SU-DHL-6 (cell line): Measurements from ENCODE around the gene ZNF385C.
"Not testable (repeated sequence)": the region's sequence is repeated elsewhere in the genome, so short reads cannot be mapped to it uniquely, and the experiment has no call there.

Source experiments
- H2AFZ ChIP-seq: fragments of 200-600 bp; sonication (generic); 2 replicates; pipeline ENCODE4 v1.6.1; 2014; ENCODE audit warnings: low read depth, mild to moderate bottlenecking, moderate library complexity, mixed read lengths, antibody characterized with exemption, low read length; ENCODE audit not compliant: severe bottlenecking
- H3F3A ChIP-seq: fragments of 200-600 bp; shearing (Covaris generic); 2 replicates; pipeline ENCODE4 v1.6.0; 2016; ENCODE audit warnings: antibody characterized with exemption, mild to moderate bottlenecking; ENCODE audit not compliant: insufficient read depth
- H3K27ac ChIP-seq: fragments of 200-600 bp; sonication (generic); 2 replicates; pipeline ENCODE4 v1.5.1; 2016; ENCODE audit warnings: low read depth, mild to moderate bottlenecking, low read length, moderate library complexity, mixed read lengths
- H3K27me3 ChIP-seq: fragments of 200-600 bp; sonication (generic), shearing (Covaris generic); 2 replicates; pipeline ENCODE4 v1.6.0; 2014; ENCODE audit warnings: mild to moderate bottlenecking, low read length
- H3K36me3 ChIP-seq: fragments of 200-600 bp; sonication (generic); 2 replicates; pipeline ENCODE4 v1.6.1; 2014; ENCODE audit warnings: mild to moderate bottlenecking, low read length, mixed read lengths
- H3K4me2 ChIP-seq: fragments of 300-600, 200-600 bp; shearing (Covaris generic), sonication (generic); 2 replicates; pipeline ENCODE4 v1.6.0; 2014; ENCODE audit warnings: low read length, low read depth, mild to moderate bottlenecking; ENCODE audit not compliant: poor library complexity, severe bottlenecking
- H3K4me3 ChIP-seq: fragments of 200-600 bp; sonication (generic); 2 replicates; pipeline ENCODE4 v1.5.1; 2014; ENCODE audit warnings: antibody characterized with exemption, low read length, mild to moderate bottlenecking, mixed read lengths; ENCODE audit not compliant: insufficient read depth, poor library complexity, severe bottlenecking
- H3K79me2 ChIP-seq: fragments of 200-600 bp; sonication (generic); 2 replicates; pipeline ENCODE4 v1.6.1; 2014; ENCODE audit warnings: mild to moderate bottlenecking, low read length, moderate library complexity; ENCODE audit not compliant: insufficient read depth
- H3K9ac ChIP-seq: fragments of 200-600 bp; sonication (generic); 2 replicates; pipeline ENCODE4 v1.7.0; 2014; ENCODE audit warnings: mild to moderate bottlenecking, low read length
- H3K9me2 ChIP-seq: fragments of 200-600 bp; sonication (generic); replicated peaks from 2 replicates; pipeline ENCODE4 v1.6.1; 2014; ENCODE audit warnings: low read length; ENCODE audit not compliant: insufficient read depth
- H3K9me3 ChIP-seq: fragments of 200-600 bp; sonication (generic); 2 replicates; pipeline ENCODE4 v1.6.1; 2014; ENCODE audit warnings: low read length, mixed read lengths; ENCODE audit not compliant: insufficient read depth
- H4K20me1 ChIP-seq: fragments of 200-600 bp; sonication (generic); 2 replicates; pipeline ENCODE4 v1.6.1; 2014; ENCODE audit warnings: low read depth, mild to moderate bottlenecking, antibody characterized with exemption, low read length, moderate library complexity, mixed read lengths
- EZH2phosphoT487 ChIP-seq: fragments of 200-600 bp; sonication (generic), shearing (Covaris generic); conservative IDR thresholded peaks from 2 replicates; pipeline ENCODE4 v1.6.1; 2018; ENCODE audit warnings: mild to moderate bottlenecking, antibody characterized with exemption, low read length, moderate library complexity, mixed read lengths
- TF ChIP-seq, protein P1 (sequence below): fragments of 200-600 bp; sonication (generic); IDR thresholded peaks from one replicate; pipeline ENCODE4 v1.5.1; 2017; ENCODE audit warnings: antibody characterized with exemption, mild to moderate bottlenecking, low read length, moderate library complexity; ENCODE audit not compliant: insufficient read depth, poor library complexity, severe bottlenecking

The ZNF385C gene

DNA sequence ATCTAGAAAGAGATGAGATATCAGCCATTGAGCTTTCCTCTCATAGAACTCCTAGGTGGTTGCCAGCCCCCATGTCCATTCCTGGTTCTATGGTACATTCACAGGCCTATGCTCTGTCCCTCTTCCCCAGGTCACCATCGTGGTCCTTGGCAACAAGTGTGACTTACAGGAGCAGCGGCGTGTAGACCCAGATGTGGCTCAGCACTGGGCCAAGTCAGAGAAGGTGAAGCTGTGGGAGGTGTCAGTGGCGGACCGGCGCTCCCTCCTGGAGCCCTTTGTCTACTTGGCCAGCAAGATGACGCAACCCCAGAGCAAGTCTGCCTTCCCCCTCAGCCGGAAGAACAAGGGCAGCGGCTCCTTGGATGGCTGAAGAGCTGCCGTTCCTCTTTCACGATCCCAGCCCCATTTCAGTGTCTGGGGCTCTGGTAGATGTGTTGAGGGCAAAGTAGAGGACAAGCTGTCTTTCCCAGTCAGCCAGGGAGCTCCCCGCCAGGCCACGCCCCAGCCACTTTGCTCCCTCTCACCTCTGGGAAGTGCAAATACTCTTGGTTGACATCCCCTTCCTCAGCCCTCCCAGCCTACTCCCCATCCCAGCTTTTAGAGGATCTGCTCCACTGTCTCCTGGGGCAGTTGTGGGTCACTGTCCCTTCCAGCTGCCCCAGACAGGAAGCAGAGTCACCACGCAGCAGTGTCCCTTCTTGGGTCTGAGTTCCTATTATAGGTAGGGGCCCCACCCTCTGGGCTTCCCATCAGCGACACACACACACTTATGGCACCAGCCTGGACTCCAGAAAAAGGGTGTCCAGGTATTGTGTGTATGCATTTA lies 74.5 kb downstream of the ZNF385C start:
- H3K4me3 ChIP-seq: no peak overlapping the region
- H3F3A ChIP-seq: no peaks in the 10 kb centered on the region
- no peaks in the 10 kb centered on the region for H3K9me2 ChIP-seq
- no peaks in the 10 kb centered on the region for H4K20me1 ChIP-seq
- no peaks in the 10 kb centered on the region for H3K9me3 ChIP-seq
- H3K36me3 ChIP-seq: no peaks in the 10 kb centered on the region
- H3K9ac ChIP-seq: no peak overlapping the region
- H3K27ac ChIP-seq: no peak overlapping the region
- no peak for TF ChIP-seq EZH2phosphoT487
- TF ChIP-seq, protein P1, sequence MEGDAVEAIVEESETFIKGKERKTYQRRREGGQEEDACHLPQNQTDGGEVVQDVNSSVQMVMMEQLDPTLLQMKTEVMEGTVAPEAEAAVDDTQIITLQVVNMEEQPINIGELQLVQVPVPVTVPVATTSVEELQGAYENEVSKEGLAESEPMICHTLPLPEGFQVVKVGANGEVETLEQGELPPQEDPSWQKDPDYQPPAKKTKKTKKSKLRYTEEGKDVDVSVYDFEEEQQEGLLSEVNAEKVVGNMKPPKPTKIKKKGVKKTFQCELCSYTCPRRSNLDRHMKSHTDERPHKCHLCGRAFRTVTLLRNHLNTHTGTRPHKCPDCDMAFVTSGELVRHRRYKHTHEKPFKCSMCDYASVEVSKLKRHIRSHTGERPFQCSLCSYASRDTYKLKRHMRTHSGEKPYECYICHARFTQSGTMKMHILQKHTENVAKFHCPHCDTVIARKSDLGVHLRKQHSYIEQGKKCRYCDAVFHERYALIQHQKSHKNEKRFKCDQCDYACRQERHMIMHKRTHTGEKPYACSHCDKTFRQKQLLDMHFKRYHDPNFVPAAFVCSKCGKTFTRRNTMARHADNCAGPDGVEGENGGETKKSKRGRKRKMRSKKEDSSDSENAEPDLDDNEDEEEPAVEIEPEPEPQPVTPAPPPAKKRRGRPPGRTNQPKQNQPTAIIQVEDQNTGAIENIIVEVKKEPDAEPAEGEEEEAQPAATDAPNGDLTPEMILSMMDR: no peak
- peaks cover 11% of the 10 kb centered on the region for H3K79me2 ChIP-seq
- no peaks in the 10 kb centered on the region for H3K27me3 ChIP-seq
- no peak overlapping the region for H2AFZ ChIP-seq
- H3K4me2 ChIP-seq: no peak overlapping the region

DNA sequence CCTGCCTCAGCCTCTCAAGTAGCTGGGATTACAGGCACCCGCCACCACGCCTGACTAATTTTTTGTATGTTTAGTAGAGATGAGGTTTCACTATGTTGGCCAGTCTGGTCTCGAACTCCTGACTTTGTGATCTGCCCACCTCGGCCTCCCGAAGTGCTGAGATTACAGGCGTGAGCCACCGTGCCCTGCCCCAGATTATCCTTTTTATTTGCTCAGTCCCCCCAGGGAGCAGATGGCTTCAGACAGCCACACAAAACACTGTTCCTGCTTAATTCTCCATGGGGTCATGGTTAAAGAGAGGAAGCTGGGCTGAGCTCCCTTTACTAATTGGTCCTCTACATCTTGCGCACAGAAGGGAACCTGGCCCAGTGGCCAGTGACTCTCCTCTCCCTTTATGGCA lies 77.4 kb downstream of the ZNF385C start:
- H3K4me2 ChIP-seq: peak overlapping the region; percentile 84
- peak overlapping the region; percentile 90 for H3K9ac ChIP-seq
- H3K9me2 ChIP-seq, H3K36me3 ChIP-seq, H3K27me3 ChIP-seq, H2AFZ ChIP-seq, H4K20me1 ChIP-seq, H3F3A ChIP-seq, H3K27ac ChIP-seq, H3K9me3 ChIP-seq: not testable (repeated sequence)
- peaks cover 24% of the 10 kb centered on the region for H3K79me2 ChIP-seq
- peak overlapping the region; percentile 82 for H3K4me3 ChIP-seq

DNA sequence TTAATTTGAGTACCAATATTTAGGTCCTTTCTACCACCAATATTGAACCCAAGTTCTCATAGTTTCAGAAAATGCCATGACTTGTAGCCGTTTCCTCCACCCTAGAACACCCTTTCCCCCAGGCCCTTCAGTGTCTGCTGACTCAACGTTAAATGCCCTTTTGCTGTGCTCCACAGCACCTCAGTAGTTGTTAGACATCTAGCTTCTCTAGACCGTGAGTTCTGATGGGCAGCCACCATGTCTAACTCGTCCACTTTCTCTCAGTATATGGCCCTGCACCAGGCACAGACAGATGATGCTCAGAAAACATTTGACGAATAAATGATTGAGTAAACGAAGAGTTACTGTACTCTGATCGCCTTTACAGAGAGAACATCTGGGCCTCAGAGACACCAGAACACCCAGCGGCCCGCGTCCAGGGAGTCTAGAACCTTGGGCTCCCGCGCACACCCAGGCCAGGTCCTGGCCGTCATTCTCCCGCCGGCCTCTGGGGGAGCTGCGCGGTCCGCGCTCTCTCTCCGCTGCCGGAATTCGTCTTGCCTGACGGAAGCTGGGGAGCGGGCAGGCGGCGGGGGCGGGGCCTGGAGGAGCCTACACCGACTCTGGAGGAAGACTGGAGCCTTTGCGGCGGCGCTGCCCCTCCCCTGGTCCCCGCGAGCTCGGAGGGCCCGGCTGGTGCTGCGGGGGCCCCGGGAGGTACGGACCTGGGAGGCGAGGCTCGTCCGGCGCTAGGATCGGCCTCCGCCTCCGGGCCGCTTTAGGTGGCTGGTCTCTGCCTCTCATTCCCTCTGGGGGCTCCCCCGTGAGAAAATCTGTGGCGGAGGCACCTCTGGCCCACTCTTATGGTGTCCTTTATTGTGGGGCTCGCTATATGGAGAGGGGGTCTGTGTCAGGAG lies 78.5 kb downstream of the ZNF385C start, which contains the start of gene NKIRAS2:
Gene NKIRAS2, plus strand, starts transcription at position 582 of the 896 bp plus-strand sequence. CDS start 1,488 bp downstream, outside the sequence.
- Histone ChIP-seq H3K27me3 (no peaks in the 10 kb centered on the region), H3K36me3 (no peaks in the 10 kb centered on the region), H3K9ac (peak within 1 kb of the TSS; percentile 90), H3K27ac (peak within 1 kb of the TSS; percentile 46), H3K79me2 (peaks cover 35% of the 10 kb centered on the region), H3K4me3 (peak within 1 kb of the TSS; percentile 82), H3K9me3 (no peaks in the 10 kb centered on the region), H3F3A (0 out of 2 replicates have a peak, but pooled peaks cover 3% of the 10 kb centered on the region), H4K20me1 (no peaks in the 10 kb centered on the region), H2AFZ (peak within 1 kb of the TSS; percentile 91), H3K4me2 (peak within 1 kb of the TSS; percentile 84), H3K9me2 (no peaks in the 10 kb centered on the region)
- TF ChIP-seq, protein P1: peak; percentile 85
- TF ChIP-seq EZH2phosphoT487: no peak
